Retina (tissue), 1 donor: ENCODE measurements around the gene PTPRJ.

ENCODE experiments used
- DNase-seq: peaks from one replicate; pipeline ENCODE4 v3.0.0-alpha.2; 2016

PTPRJ gene

GRCh38 chr11:48096588-48097525 lies 116.5 kb downstream of the PTPRJ start:
- DNase-seq, result no peak

- DNase-seq, result no peak
Measured at GRCh38 chr11:48098024-48098423, 117.7 kb downstream of the PTPRJ start.

- DNase-seq, result no peak
Measured at GRCh38 chr11:48099916-48100446, 119.6 kb downstream of the PTPRJ start.

GRCh38 chr11:48101044-48101733 lies 120.8 kb downstream of the PTPRJ start:
- DNase-seq, result no peak

- no peak for DNase-seq
Measured at GRCh38 chr11:48101958-48102357, 121.6 kb downstream of the PTPRJ start.

GRCh38 chr11:48103621-48104567 lies 123.5 kb downstream of the PTPRJ start:
- DNase-seq, result no peak

GRCh38 chr11:48104568-48104924 lies 124.2 kb downstream of the PTPRJ start:
- no peak for DNase-seq

- DNase-seq, result no peak
Measured at GRCh38 chr11:48105096-48105990, 125.0 kb downstream of the PTPRJ start.

- DNase-seq, result no peak
Measured at GRCh38 chr11:48106166-48106565, 125.8 kb downstream of the PTPRJ start.

- DNase-seq, result no peak
Measured at GRCh38 chr11:48107188-48107704, 126.9 kb downstream of the PTPRJ start.

- DNase-seq, result no peak
Measured at GRCh38 chr11:48108231-48109045, 128.1 kb downstream of the PTPRJ start.

- no peak for DNase-seq
Measured at GRCh38 chr11:48109046-48109666, 128.8 kb downstream of the PTPRJ start.

- no peak for DNase-seq
Measured at GRCh38 chr11:48110509-48110766, 130.1 kb downstream of the PTPRJ start.

- DNase-seq, result no peak
Measured at GRCh38 chr11:48111891-48112290, 131.5 kb downstream of the PTPRJ start.

- no peak for DNase-seq
Measured at GRCh38 chr11:48114740-48115139, 134.4 kb downstream of the PTPRJ start.

- DNase-seq, result no peak
Measured at GRCh38 chr11:48116437-48117228, 136.3 kb downstream of the PTPRJ start.

GRCh38 chr11:48122246-48122645 lies 141.9 kb downstream of the PTPRJ start:
- no peak for DNase-seq

GRCh38 chr11:48122656-48123055 lies 142.3 kb downstream of the PTPRJ start:
- no peak for DNase-seq

- no peak for DNase-seq
Measured at GRCh38 chr11:48123254-48123875, 143.0 kb downstream of the PTPRJ start.
